Measurements from ENCODE around the gene ZNF586. TPM values are rescaled to one million over a fixed set of nuclear protein-coding genes. Genes with fewer than 3 reads are reported as not detected.
"Not testable (repeated sequence)": the region's sequence is repeated elsewhere in the genome, so short reads cannot be mapped to it uniquely, and the experiment has no call there.

ZNF586 gene
- total RNA-seq, 1 donor = 19.5 TPM

DNA sequence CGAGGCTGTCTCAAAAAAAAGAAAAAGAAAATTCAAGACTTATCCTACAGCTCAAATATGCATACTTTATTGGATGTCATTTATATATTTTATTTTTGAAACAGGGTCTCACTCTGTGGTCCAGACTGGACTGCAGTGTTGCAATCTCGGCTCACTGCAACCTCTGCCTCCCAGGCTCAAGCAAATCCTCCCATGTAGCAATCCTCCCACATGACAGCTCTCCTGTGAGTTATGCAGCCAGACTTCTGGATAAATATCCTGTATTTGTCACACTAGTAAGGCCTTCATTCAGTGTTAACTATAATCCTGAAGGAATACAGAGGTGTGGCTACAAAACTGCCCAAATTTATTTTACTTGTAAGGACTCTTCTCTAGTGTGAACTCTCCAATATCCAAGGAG lies 38.1 kb downstream of the ZNF586 start:
- H2AFZ ChIP-seq (ENCODE audit: low read length) = no peak overlapping the region
- H3K36me3 ChIP-seq (ENCODE audit: insufficient read depth, low read length) = peaks cover 22% of the 10 kb centered on the region
- H3K27ac ChIP-seq (ENCODE audit: low read depth, low read length) = no peak overlapping the region
- no peak overlapping the region for H3K4me2 ChIP-seq (ENCODE audit: insufficient read depth, low read length)
- H3K4me3 ChIP-seq (ENCODE audit: insufficient read depth, low read length) = no peak overlapping the region
- no peak for DNase-seq (ENCODE audit: insufficient read length, low spot score, missing footprints)
- H3K27me3 ChIP-seq (ENCODE audit: insufficient read depth, low read length) = no peaks in the 10 kb centered on the region
- H4K20me1 ChIP-seq (ENCODE audit: insufficient read depth, low read length) = no peaks in the 10 kb centered on the region
- H3K4me1 ChIP-seq (ENCODE audit: insufficient read depth, low read length) = peaks cover 6% of the 10 kb centered on the region
- no peaks in the 10 kb centered on the region for H3K9me3 ChIP-seq (ENCODE audit: low read depth, low read length)
- TF ChIP-seq, protein P1, sequence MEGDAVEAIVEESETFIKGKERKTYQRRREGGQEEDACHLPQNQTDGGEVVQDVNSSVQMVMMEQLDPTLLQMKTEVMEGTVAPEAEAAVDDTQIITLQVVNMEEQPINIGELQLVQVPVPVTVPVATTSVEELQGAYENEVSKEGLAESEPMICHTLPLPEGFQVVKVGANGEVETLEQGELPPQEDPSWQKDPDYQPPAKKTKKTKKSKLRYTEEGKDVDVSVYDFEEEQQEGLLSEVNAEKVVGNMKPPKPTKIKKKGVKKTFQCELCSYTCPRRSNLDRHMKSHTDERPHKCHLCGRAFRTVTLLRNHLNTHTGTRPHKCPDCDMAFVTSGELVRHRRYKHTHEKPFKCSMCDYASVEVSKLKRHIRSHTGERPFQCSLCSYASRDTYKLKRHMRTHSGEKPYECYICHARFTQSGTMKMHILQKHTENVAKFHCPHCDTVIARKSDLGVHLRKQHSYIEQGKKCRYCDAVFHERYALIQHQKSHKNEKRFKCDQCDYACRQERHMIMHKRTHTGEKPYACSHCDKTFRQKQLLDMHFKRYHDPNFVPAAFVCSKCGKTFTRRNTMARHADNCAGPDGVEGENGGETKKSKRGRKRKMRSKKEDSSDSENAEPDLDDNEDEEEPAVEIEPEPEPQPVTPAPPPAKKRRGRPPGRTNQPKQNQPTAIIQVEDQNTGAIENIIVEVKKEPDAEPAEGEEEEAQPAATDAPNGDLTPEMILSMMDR (IDR thresholded peaks at IDR 0.05; ENCODE audit: extremely low read depth, low read depth, low read length) = no peak
- peaks cover 29% of the 10 kb centered on the region for H3K79me2 ChIP-seq (ENCODE audit: insufficient read depth, low read length)

DNA sequence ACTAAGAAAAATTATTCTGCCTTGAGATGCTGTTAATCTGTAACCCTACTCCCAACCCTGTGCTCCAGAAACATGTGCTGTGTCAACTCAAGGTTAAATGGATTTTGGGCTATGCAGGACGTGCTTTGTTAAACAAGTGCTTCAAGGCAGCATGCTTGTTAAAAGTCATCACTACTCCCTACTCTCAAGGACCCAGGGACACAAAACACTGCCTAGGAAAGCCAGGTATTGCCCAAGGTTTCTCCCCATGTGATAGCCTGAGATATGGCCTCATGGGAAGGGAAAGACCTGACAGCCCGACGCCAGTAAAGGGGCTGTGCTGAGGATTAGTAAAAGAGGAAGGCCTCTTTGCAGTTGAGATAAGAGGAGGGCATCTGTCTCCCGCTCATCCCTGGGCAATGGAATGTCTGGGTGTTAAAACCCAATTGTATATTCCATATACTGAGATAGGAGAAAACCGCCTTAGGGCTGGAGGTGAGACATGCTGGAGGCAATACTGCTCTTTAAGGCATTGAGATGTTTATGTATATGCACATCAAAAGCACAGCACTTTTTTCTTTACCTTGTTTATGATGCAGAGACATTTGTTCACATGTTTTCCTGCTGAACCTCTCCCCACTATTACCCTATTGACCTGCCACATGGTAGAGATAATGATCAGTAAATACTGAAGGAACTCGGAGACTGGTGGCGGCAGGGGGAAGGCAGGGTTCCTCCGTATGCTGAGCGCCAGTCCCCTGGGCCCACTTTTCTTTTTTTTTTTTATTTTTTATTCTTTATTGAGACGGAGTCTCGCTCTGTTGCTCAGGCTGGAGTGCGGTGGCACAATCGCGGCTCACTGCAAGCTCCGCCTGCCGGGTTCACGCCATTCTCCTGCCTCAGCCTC lies 41.2 kb downstream of the ZNF586 start:
- H2AFZ ChIP-seq (ENCODE audit: low read length); H4K20me1 ChIP-seq (ENCODE audit: insufficient read depth, low read length); H3K4me1 ChIP-seq (ENCODE audit: insufficient read depth, low read length); H3K9me3 ChIP-seq (ENCODE audit: low read depth, low read length); H3K27me3 ChIP-seq (ENCODE audit: insufficient read depth, low read length); DNase-seq (ENCODE audit: insufficient read length, low spot score, missing footprints); H3K4me2 ChIP-seq (ENCODE audit: insufficient read depth, low read length); H3K4me3 ChIP-seq (ENCODE audit: insufficient read depth, low read length); H3K27ac ChIP-seq (ENCODE audit: low read depth, low read length): not testable (repeated sequence)
- Histone ChIP-seq H3K36me3 (ENCODE audit: insufficient read depth, low read length) (peaks cover 22% of the 10 kb centered on the region), H3K79me2 (ENCODE audit: insufficient read depth, low read length) (peaks cover 41% of the 10 kb centered on the region)

DNA sequence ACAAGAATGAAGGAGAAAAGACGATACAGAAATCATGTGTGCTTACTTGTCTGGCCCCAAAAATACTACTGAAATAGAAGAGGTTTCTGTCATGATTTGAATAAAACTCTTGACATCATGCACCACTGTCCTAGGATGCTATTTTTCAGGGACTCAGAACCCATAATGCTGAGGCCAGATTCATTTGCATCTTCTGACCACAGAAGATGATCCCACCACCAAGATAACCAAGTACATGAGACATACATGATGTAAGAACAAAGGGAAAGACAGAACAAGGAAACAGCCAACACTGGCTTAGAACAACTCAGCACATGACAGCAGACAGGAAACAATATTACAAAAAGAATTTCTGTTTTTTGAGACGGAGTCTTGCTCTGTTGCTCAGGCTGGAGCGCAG lies 42.8 kb downstream of the ZNF586 start:
- H2AFZ ChIP-seq (ENCODE audit: low read length) = no peak overlapping the region
- TF ChIP-seq, protein P1 (IDR thresholded peaks at IDR 0.05; ENCODE audit: extremely low read depth, low read depth, low read length) = no peak
- H4K20me1 ChIP-seq (ENCODE audit: insufficient read depth, low read length) = no peaks in the 10 kb centered on the region
- no peak for DNase-seq (ENCODE audit: insufficient read length, low spot score, missing footprints)
- H3K4me3 ChIP-seq (ENCODE audit: insufficient read depth, low read length) = no peak overlapping the region
- no peaks in the 10 kb centered on the region for H3K9me3 ChIP-seq (ENCODE audit: low read depth, low read length)
- H3K79me2 ChIP-seq (ENCODE audit: insufficient read depth, low read length) = peaks cover 32% of the 10 kb centered on the region
- H3K4me2 ChIP-seq (ENCODE audit: insufficient read depth, low read length) = no peak overlapping the region
- H3K4me1 ChIP-seq (ENCODE audit: insufficient read depth, low read length) = peaks cover 5% of the 10 kb centered on the region
- H3K27me3 ChIP-seq (ENCODE audit: insufficient read depth, low read length) = no peaks in the 10 kb centered on the region
- H3K27ac ChIP-seq (ENCODE audit: low read depth, low read length) = no peak overlapping the region
- H3K36me3 ChIP-seq (ENCODE audit: insufficient read depth, low read length) = peaks cover 22% of the 10 kb centered on the region

DNA sequence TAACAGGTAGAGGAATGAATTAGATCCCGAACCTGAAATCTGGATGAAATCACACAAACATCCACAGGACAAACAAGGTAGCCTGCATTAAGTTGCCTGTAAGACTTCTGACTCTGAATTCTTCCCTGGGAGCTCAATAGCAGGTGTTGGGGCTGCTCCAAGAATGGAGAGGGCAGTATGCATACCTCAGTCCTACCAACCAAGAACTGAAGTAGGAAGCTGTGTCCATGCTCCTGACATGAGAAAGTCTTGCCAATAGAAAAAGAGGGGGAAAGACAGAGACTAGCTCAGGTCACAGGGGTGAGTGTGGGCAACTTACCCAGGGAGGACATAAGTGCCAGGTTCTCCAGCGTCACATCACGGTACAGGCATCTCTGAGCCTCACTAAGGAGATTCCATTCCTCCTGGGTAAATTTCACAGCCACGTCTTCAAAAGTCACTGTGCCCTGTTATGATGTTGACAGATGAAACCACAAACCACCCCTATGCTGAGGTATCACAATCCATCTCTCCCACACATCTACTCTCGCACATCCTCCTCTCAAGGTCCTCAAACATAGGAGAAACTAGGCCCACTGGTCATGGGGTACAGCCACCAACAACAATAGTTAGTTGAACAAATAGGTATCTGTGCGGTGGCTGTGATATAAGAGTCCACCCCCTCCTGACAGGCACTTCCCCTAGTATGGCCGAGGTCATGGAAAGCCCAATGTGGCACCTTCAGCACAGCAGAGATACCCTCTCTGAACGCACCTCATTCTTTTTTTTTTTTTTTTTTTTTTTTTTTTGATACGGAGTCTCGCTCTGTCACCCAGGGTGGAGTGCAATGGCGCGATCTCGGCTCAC lies 43.7 kb downstream of the ZNF586 start:
- H3K27ac ChIP-seq (ENCODE audit: low read depth, low read length); H3K9me3 ChIP-seq (ENCODE audit: low read depth, low read length); H2AFZ ChIP-seq (ENCODE audit: low read length); DNase-seq (ENCODE audit: insufficient read length, low spot score, missing footprints); H3K4me3 ChIP-seq (ENCODE audit: insufficient read depth, low read length); H3K4me1 ChIP-seq (ENCODE audit: insufficient read depth, low read length); H4K20me1 ChIP-seq (ENCODE audit: insufficient read depth, low read length); H3K27me3 ChIP-seq (ENCODE audit: insufficient read depth, low read length): not testable (repeated sequence)
- Histone ChIP-seq H3K36me3 (ENCODE audit: insufficient read depth, low read length) (peaks cover 15% of the 10 kb centered on the region), H3K4me2 (ENCODE audit: insufficient read depth, low read length) (peak overlapping the region; percentile 75), H3K79me2 (ENCODE audit: insufficient read depth, low read length) (peaks cover 25% of the 10 kb centered on the region)
